Psoas muscle (tissue), 8 donors: ENCODE results near the gene SUSD4. TPM values are rescaled to one million over a fixed set of nuclear protein-coding genes. Genes with fewer than 3 reads are reported as not detected.

Experiments
- ATAC-seq, 4 donors: fragments of 200-7000 bp; cut with Tn5 transposase; one replicate each; pipeline ENCODE4 v1.9.1; 2020; ENCODE audit warnings: moderate library complexity in 3 of 4, mild to moderate bottlenecking in 2 of 4
- DNase-seq, 2 donors: peaks; one replicate each; pipeline ENCODE4 v3.0.0-alpha.2; 2020
- H3K27ac ChIP-seq: fragments of 200-600 bp; one replicate; pipeline ENCODE4 v1.8.0; 2022
- H3K27me3 ChIP-seq, 3 donors: fragments of 200-600 bp in 1 of 3; one replicate each; pipeline versions ENCODE4 v1.6.1 to v1.8.0; 2013 to 2022; ENCODE audit warnings: low read length in 2 of 3, mild to moderate bottlenecking in 2 of 3, moderate library complexity in 1 of 3; ENCODE audit not compliant: insufficient read depth in 3 of 3
- H3K36me3 ChIP-seq, 2 donors: fragments of 200-600 bp in 1 of 2; one replicate each; pipeline versions ENCODE4 v1.6.1 to v1.8.0; 2013 to 2022; ENCODE audit warnings: low read depth in 1 of 2, mild to moderate bottlenecking in 1 of 2, moderate library complexity in 1 of 2; ENCODE audit not compliant: insufficient read depth in 1 of 2
- H3K4me1 ChIP-seq: fragments of 200-600 bp; one replicate; pipeline ENCODE4 v1.8.0; 2022
- H3K4me3 ChIP-seq: fragments of 200-600 bp; one replicate; pipeline ENCODE4 v1.8.0; 2022; ENCODE audit warnings: mild to moderate bottlenecking
- H3K9me3 ChIP-seq: fragments of 200-600 bp; one replicate; pipeline ENCODE4 v1.8.0; 2022
- CTCF ChIP-seq: fragments of 200-600 bp; IDR thresholded peaks from one replicate; pipeline ENCODE4 v1.8.0; 2022; ENCODE audit warnings: antibody characterized with exemption
- WGBS, 3 donors: extraction: QIAGEN DNeasy Blood & Tissue Kit; methylation state at CpG; one replicate each; pipeline versions ENCODE4 v1.1.6 to v1.1.7; 2013; 5-methylcytosine and 5-hydroxymethylcytosine counted together
- intact Hi-C, 2 donors: fragments of 100-400 bp; cut with DNase I; formaldehyde crosslinking; loops; one replicate each; pipeline versions ENCODE4 v1.11.0 to v1.14.2; 2022
- polyA plus RNA-seq, 3 donors: library from polyadenylated mRNA; stranded (reverse); fragments of 200-250 nt; gene quantifications; one replicate each; pipeline ENCODE4 v1.2.3, GENCODE V29; 2013
- total RNA-seq, 4 donors: library from RNA; stranded (reverse); fragmentation: NEBNext Ultra II Directional in 2 of 4; extraction: Animal tissue kit (Norgen Biotek cat#: 25700) in 2 of 4; gene quantifications; one replicate each; pipeline versions ENCODE4 v1.2.1 to v1.2.4, GENCODE V29; 2021 to 2023
- donor health status: healthy with polysubstance abuse.
- donor health status: DM: no; HTN: no; CAD: no; lungs with moderate emphysema.
- donor health status: Bipolar disorder and iron deficiency.
- donor health status: healthy.
- donor health status: DM: yes; HTN: yes; CAD: no.
- donor health status: DM: no; HTN: no; CAD: no.
- donor health status: DM: no; HTN: no; CAD: no.
- donor health status: DM: yes; HTN: yes; CAD: no.

The SUSD4 gene
- total and polyA plus RNA-seq, 7 donors, result 0.08 to 3.9 (median 0.21) TPM

- Histone ChIP-seq H3K27ac (no peak overlapping the region), H3K27me3 (no peaks in the 10 kb centered on the region), H3K36me3 (no peaks in the 10 kb centered on the region), H3K4me3 (no peak overlapping the region), H3K4me1 (no peaks in the 10 kb centered on the region), H3K9me3 (peaks cover 8% of the 10 kb centered on the region)
- DNase-seq, result no peak
- 37 to 68% (median 67%) methylated on average over 1 of the region's 1 CpG for WGBS, 3 donors
- intact Hi-C loops, result no loop called here
- no peak for TF ChIP-seq CTCF
- no peak for ATAC-seq
Measured at GRCh38 chr1:223234170-223234514, 129.8 kb downstream of the SUSD4 start.

DNA sequence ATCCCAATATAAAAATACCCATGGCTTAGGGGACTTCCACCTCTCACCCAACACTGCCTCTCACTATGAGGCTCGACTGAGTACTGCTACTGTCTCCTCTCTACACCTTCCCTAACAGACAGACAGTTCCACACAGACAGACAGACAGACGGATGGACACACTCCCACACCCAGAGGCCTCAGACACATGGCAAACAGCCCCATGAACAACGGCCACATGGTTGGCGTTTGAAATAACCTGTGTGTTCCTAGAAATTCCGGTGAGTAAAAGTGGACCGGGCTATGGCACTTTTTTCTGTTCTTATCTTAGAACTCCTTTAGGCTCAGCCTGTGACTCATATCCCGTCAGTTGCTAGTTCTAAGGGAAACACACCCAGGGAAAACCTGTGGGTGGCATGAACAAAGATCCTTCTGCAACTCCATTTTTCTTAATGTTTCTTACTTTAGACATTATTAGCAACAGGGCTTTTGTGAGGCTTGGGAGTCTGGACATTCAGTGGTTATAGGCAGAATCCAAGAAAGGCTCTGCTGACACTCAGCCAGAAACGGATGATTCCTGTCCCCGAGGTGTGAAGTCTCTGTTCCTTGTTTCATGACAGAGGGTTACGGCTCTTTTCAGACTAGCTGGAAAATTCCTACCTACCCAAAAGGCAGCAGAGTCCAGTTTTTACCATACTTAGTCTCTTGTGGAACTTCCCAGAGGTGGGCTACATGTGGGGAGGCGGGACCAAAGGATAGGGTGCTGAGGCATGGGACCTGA, 130.4 kb downstream of the SUSD4 start:
- Histone ChIP-seq H3K4me3 (no peak overlapping the region), H3K27ac (no peak overlapping the region), H3K4me1 (no peaks in the 10 kb centered on the region), H3K9me3 (peaks cover 8% of the 10 kb centered on the region), H3K36me3 (no peaks in the 10 kb centered on the region), H3K27me3 (no peaks in the 10 kb centered on the region)
- ATAC-seq, result peak in 2 of 4 donors; percentile 19 to 38
- whole genome bisulfite sequencing, 3 donors, result 58 to 60% (median 58%) methylated on average over 11 of the region's 11 CpGs
- DNase-seq, result no peak
- TF ChIP-seq CTCF, result no peak
- intact Hi-C loops, result no loop called here

DNA sequence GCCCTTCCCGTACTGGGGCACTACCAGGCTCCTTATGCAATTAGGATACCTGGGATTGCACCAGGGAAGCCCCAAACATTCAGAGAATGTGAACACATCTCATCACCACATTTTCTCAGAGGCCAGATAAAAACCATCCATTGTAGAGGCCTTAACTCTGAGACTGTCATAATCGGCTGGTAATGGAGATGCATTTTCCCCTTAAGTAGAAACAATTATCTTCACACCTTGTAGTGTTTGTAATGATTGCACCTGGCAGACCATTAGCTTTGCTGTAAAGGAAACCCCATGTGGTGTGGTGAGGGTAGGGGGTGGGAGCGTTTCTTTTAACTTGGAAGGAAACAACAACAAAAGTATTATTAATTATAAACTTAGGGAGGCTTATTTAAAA, 131.0 kb downstream of the SUSD4 start:
- Histone ChIP-seq H3K27me3 (no peaks in the 10 kb centered on the region), H3K9me3 (peaks cover 8% of the 10 kb centered on the region), H3K36me3 (no peaks in the 10 kb centered on the region), H3K4me1 (no peaks in the 10 kb centered on the region), H3K4me3 (no peak overlapping the region), H3K27ac (no peak overlapping the region)
- ATAC-seq (no peak), DNase-seq (no peak)
- TF ChIP-seq CTCF, result no peak
- intact Hi-C loops, result no loop called here
- WGBS, 3 donors, result 60 to 76% (median 68%) methylated on average over 3 of the region's 3 CpGs

DNA sequence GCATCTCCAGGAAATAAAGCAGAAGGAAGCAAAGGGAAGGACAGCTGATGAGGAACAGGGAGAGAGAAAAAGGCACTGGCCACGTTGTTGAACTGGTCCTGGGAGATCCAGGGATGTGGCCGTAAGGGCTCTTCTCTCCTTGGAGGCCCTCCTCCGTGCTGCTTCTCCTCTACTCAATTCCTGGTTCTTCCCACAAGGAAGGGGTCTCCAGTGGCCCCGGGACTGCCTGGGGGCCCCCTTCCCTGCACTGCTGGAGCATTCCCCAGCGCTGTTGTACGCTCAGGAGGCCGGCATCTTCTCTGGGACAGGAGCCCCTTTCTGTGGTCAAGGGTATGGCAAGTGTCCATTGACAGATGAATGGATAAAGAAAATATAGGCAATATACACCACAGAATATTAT, 132.4 kb downstream of the SUSD4 start:
- Histone ChIP-seq H3K36me3 (no peaks in the 10 kb centered on the region), H3K4me3 (no peak overlapping the region), H3K9me3 (no peaks in the 10 kb centered on the region), H3K27ac (no peak overlapping the region), H3K27me3 (peaks cover 0 to 3% (median 0%) of the 10 kb centered on the region in 3 donors), H3K4me1 (no peaks in the 10 kb centered on the region)
- DNase-seq, result no peak
- WGBS, 3 donors, result 83 to 88% (median 84%) methylated on average over 6 to 7 of the region's 7 CpGs
- no peak for ATAC-seq
- intact Hi-C loops, result no loop called here
- TF ChIP-seq CTCF, result no peak
